K562 (cell line): ENCODE results near the gene LUZP1. TPM values are rescaled to one million over a fixed set of nuclear protein-coding genes. Genes with fewer than 3 reads are reported as not detected.

Experiments
- FOSL1 ChIP-seq: fragments of 200-800 bp; sonication (Bioruptor generic); conservative IDR thresholded peaks from 2 replicates; pipeline ENCODE4 v1.6.1; 2016; ENCODE audit warnings: missing genetic modification characterization, missing compliant biosample characterization
- NBN ChIP-seq: fragments of 450-650 bp; IDR thresholded peaks from 2 replicates; pipeline ENCODE4 v1.6.1; 2016; ENCODE audit warnings: low read depth, mild to moderate bottlenecking
- TFAM ChIP-seq: fragments of 250-450 bp; sonication (Bioruptor Pico); conservative IDR thresholded peaks from 2 replicates; pipeline ENCODE4 v1.5.0; 2021; ENCODE audit warnings: mild to moderate bottlenecking, moderate library complexity
- ZBTB26 ChIP-seq: fragments of 450-650 bp; formaldehyde crosslinking; IDR thresholded peaks from 2 replicates; pipeline ENCODE4 v1.4.0; 2022; ENCODE audit warnings: missing genetic modification characterization
- ZBTB43 ChIP-seq: sonication (generic); formaldehyde crosslinking; IDR thresholded peaks from 2 replicates; pipeline ENCODE4 v1.8.0; 2023; ENCODE audit warnings: mild to moderate bottlenecking, missing genetic modification reagents
- ZNF165 ChIP-seq: fragments of 250-450 bp; sonication (Bioruptor Pico); IDR thresholded peaks from 2 replicates; pipeline ENCODE4 v1.4.0; 2020; ENCODE audit warnings: borderline replicate concordance
- ZNF318 ChIP-seq, 2 experiments: fragments of 450-650 bp; IDR thresholded peaks; 2 replicates each; pipeline ENCODE4 v1.6.1; 2016; ENCODE audit warnings: mild to moderate bottlenecking in 2 of 2, borderline replicate concordance in 1 of 2, low read depth in 1 of 2, moderate library complexity in 1 of 2
- polyA plus RNA-seq, 8 experiments: library from polyadenylated mRNA; depleted of rRNA in 4 of 8; stranded (reverse) in 5 of 8; unstranded in 3 of 8; fragments of >200 nt; fragmentation: Nextera tagmentation in 2 of 8; fragmentation: Illumina TruSeq in 1 of 8; extraction: Ambion mirVana in 2 of 8; extraction: Trizol in 1 of 8; gene quantifications; 2 replicates each; pipeline versions ENCODE4 v1.2.1 to v1.2.3, GENCODE V29; 2011 to 2014; ENCODE audit warnings: inconsistent platforms in 1 of 8, missing spikeins in 1 of 8
- total RNA-seq, 7 experiments: library from RNA; depleted of rRNA in 6 of 7; stranded (reverse); fragments of >200 nt in 6 of 7; fragmentation: Illumina TruSeq in 2 of 7; extraction: Trizol in 2 of 7; gene quantifications; 2 replicates each; pipeline versions ENCODE4 v1.2.1 to v1.2.3, GENCODE V29; 2011 to 2021; ENCODE audit warnings: low replicate concordance in 1 of 7

Gene LUZP1
- total and polyA plus RNA-seq, 9 of the 15 experiments (the other 6 are each of a cell fraction or from before 2014, with no cell fraction given), result 6.5 to 19.1 (median 12.4) TPM

- TF ChIP-seq TFAM (CRISPR knock-in tag), result no peak
- TF ChIP-seq NBN, result no peak
- no peak for TF ChIP-seq ZBTB26 (CRISPR knock-in tag)
- no peak for TF ChIP-seq ZNF318 (IDR thresholded peaks at IDR 0.05; ENCODE audit: borderline replicate concordance in 1 of 2, low read depth in 1 of 2)
- peak; percentile 81 for TF ChIP-seq FOSL1 (tag)
- no peak for TF ChIP-seq ZBTB43 (CRISPR knock-in tag)
- TF ChIP-seq ZNF165, result no peak
These were observed 20.6 kb downstream of the LUZP1 start (continued) for GRCh38 chr1:23148084-23148483.
